K562 (cell line): Measurements from ENCODE around the gene HNRNPK. TPM values are rescaled to one million over a fixed set of nuclear protein-coding genes. Genes with fewer than 3 reads are reported as not detected.

Experiments used
- ARID2 ChIP-seq: fragments of 450-650 bp; IDR thresholded peaks from 2 replicates; pipeline ENCODE4 v1.6.1; 2017; ENCODE audit warnings: antibody characterized with exemption, mild to moderate bottlenecking
- CCAR2 ChIP-seq: fragments of 200-400 bp; formaldehyde crosslinking; IDR thresholded peaks from 2 replicates; pipeline ENCODE4 v1.6.1; 2017; ENCODE audit warnings: mild to moderate bottlenecking, low read depth, low read length
- CTCF ChIP-seq, 3 experiments: IDR thresholded peaks in 2 of 3; conservative IDR thresholded peaks in 1 of 3; 2 replicates each; pipeline ENCODE4 v1.5.1; 2011 to 2012; ENCODE audit warnings: low read length in 3 of 3, mild to moderate bottlenecking in 3 of 3, control low read depth in 2 of 3, improper control_type of control experiment in 1 of 3, inconsistent platforms in 1 of 3, low read depth in 1 of 3, mixed read lengths in 1 of 3, moderate library complexity in 1 of 3; ENCODE audit not compliant: insufficient read depth in 2 of 3
- HEY1 ChIP-seq: fragments of 250-450 bp; sonication (Bioruptor Pico); IDR thresholded peaks from 2 replicates; pipeline ENCODE4 v1.5.0; 2020; ENCODE audit warnings: mild to moderate bottlenecking, moderate library complexity, borderline replicate concordance
- HLTF ChIP-seq: fragments of 450-650 bp; IDR thresholded peaks from 2 replicates; pipeline ENCODE4 v1.6.1; 2016
- HMG20B ChIP-seq: fragments of 250-450 bp; sonication (Bioruptor Pico); IDR thresholded peaks from 2 replicates; pipeline ENCODE4 v1.5.0; 2021; ENCODE audit warnings: mild to moderate bottlenecking
- HOMEZ ChIP-seq: fragments of 250-450 bp; sonication (Bioruptor Pico); IDR thresholded peaks from 2 replicates; pipeline ENCODE4 v1.4.0; 2020; ENCODE audit warnings: mild to moderate bottlenecking, moderate library complexity
- IRF1 ChIP-seq: sonication (generic); formaldehyde crosslinking; IDR thresholded peaks from 2 replicates; pipeline ENCODE4 v1.8.0; 2022; ENCODE audit warnings: missing genetic modification reagents, mild to moderate bottlenecking, borderline replicate concordance
- KAT7 ChIP-seq: sonication (generic); formaldehyde crosslinking; IDR thresholded peaks from 2 replicates; pipeline ENCODE4 v1.8.0; 2022; ENCODE audit warnings: missing genetic modification reagents, mild to moderate bottlenecking, borderline replicate concordance
- MCM2 ChIP-seq: fragments of 450-650 bp; IDR thresholded peaks from 2 replicates; pipeline ENCODE4 v1.6.1; 2017; ENCODE audit warnings: low read depth, mild to moderate bottlenecking
- NCOA4 ChIP-seq: fragments of 450-650 bp; IDR thresholded peaks from 2 replicates; pipeline ENCODE4 v1.6.1; 2018; ENCODE audit warnings: mild to moderate bottlenecking; ENCODE audit not compliant: partially characterized antibody
- RB1 ChIP-seq: fragments of 450-650 bp; IDR thresholded peaks from 2 replicates; pipeline ENCODE4 v1.6.1; 2017; ENCODE audit warnings: low read depth, mild to moderate bottlenecking
- RFX7 ChIP-seq: fragments of 250-450 bp; sonication (Bioruptor Pico); IDR thresholded peaks from 2 replicates; pipeline ENCODE4 v1.5.1; 2021; ENCODE audit warnings: mild to moderate bottlenecking
- TAF9B ChIP-seq: fragments of 450-650 bp; IDR thresholded peaks from 2 replicates; pipeline ENCODE4 v1.6.1; 2018; ENCODE audit warnings: mild to moderate bottlenecking; ENCODE audit not compliant: partially characterized antibody
- ZNF407 ChIP-seq: fragments of 450-650 bp; IDR thresholded peaks from 2 replicates; pipeline ENCODE4 v1.6.1; 2016; ENCODE audit warnings: low read depth
- polyA plus RNA-seq, 8 experiments: library from polyadenylated mRNA; depleted of rRNA in 4 of 8; stranded (reverse) in 5 of 8; unstranded in 3 of 8; fragments of >200 nt; fragmentation: Nextera tagmentation in 2 of 8; fragmentation: Illumina TruSeq in 1 of 8; extraction: Ambion mirVana in 2 of 8; extraction: Trizol in 1 of 8; gene quantifications; 2 replicates each; pipeline versions ENCODE4 v1.2.1 to v1.2.3, GENCODE V29; 2011 to 2014; ENCODE audit warnings: inconsistent platforms in 1 of 8, missing spikeins in 1 of 8
- total RNA-seq, 7 experiments: library from RNA; depleted of rRNA in 6 of 7; stranded (reverse); fragments of >200 nt in 6 of 7; fragmentation: Illumina TruSeq in 2 of 7; extraction: Trizol in 2 of 7; gene quantifications; 2 replicates each; pipeline versions ENCODE4 v1.2.1 to v1.2.3, GENCODE V29; 2011 to 2021; ENCODE audit warnings: low replicate concordance in 1 of 7

HNRNPK gene
- total and polyA plus RNA-seq, 9 of the 15 experiments (the other 6 are each of a cell fraction or from before 2014, with no cell fraction given), result 224 to 883 (median 618) TPM

GRCh38 chr9:83978992-83979811, 813 bp downstream of the HNRNPK start (continued):
- TF ChIP-seq HOMEZ, result no peak
- no peak for TF ChIP-seq TAF9B
- TF ChIP-seq KAT7, result no peak
- no peak for TF ChIP-seq ZNF407
- TF ChIP-seq HEY1 (CRISPR knock-in tag), result no peak
- no peak for TF ChIP-seq ARID2
- TF ChIP-seq MCM2, result no peak
- TF ChIP-seq CTCF (IDR thresholded peaks at IDR 0.05 in 2 of 3, conservative IDR thresholded peaks at IDR 0.05 in 1 of 3; ENCODE audit: insufficient read depth in 2 of 3, low read depth in 1 of 3, low read length in 3 of 3), result no peak
- TF ChIP-seq HLTF, result no peak
- TF ChIP-seq IRF1, result no peak
- no peak for TF ChIP-seq HMG20B (CRISPR knock-in tag)
- TF ChIP-seq RFX7 (CRISPR knock-in tag), result no peak
- TF ChIP-seq RB1, result no peak
- TF ChIP-seq CCAR2, result no peak
- TF ChIP-seq NCOA4, result no peak
